Germinal center (tissue), 1 donor: ENCODE measurements around the gene HOXA9.

Experiments used
- DNase-seq: peaks from one replicate; pipeline ENCODE4 v3.0.0; 2012; ENCODE audit warnings: mixed read lengths, low spot score

Gene HOXA9

DNA sequence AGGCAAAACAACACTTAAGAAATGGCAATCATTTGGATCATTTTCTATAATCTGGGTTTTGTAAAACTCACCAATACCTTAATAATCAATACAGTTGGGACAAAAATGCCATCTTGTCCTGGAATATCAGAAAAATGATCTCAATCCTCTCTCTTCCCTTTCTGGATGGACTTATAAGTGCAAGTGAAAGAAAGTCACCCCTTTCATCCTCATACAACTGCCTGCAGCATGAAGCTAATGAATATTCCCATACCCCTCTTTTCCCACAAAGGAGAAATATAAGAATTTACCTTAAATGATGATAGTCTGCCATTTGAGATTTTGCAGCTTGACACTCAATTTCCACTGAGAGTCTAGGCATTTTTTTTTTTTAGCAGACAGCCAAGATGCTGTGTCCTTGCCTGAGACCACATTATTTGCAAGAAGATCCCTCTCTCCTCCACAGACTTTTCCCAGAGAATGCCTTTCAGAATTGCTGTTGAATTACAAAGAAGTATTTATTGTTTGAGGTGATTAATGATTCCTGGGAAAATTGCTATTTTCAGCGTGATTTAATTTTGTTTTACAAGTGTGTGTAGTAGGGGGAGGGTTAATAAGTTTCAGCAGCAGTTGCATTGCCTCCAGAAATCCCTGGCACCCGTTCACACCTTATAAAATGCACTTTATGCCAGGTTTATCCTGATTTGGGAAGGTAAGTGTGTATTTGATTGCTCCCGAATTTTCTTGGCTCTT is 38.6 kb downstream of the HOXA9 start:
- DNase-seq = no peak

- DNase-seq = no peak
These were observed 39.3 kb downstream of the HOXA9 start for GRCh38 chr7:27125986-27126394.

GRCh38 chr7:27124902-27125689 is 40.2 kb downstream of the HOXA9 start:
- no peak for DNase-seq

DNA sequence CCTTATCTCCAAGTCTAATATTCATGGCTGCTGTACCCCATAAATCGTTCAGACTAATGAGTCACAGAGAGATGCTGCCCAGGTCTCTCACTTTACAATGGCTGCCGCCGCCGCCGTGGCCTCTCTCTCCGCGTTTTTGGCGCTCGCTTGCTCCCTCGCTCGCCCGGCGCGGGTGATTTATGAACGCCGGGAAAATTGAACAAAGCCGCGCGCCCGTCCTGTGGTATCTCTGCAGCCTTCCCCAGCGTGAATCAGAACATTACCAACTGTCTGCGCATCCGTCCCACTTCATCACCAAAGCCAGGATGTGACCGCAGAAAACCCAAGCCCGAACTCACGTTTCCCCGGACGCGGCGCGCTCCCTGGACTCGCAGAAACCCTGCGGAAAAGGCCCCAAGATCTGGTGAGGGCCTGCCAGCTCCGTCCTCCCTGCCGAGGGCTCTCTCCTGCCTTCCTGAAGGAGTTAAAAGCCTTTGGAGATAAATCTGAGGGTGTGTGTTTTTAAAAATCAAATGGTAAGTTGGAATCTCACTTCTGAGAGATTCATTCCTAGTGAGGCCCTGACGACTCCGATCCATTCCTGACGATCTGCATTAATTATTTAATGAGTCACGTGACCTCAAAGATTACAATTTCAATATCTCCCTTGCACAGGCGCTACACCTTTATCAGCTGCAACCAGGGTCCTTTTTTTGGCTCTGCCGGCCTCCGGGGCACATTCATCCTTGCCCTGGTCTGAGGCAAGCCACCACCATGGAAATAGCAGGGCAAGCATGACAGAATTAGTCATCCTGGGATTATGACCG is 41.0 kb downstream of the HOXA9 start:
- no peak for DNase-seq

GRCh38 chr7:27123477-27124053 is 41.8 kb downstream of the HOXA9 start:
- no peak for DNase-seq

- DNase-seq = no peak
These were observed 42.3 kb downstream of the HOXA9 start for GRCh38 chr7:27123007-27123476.

GRCh38 chr7:27122077-27122910 is 43.0 kb downstream of the HOXA9 start:
- DNase-seq = no peak

GRCh38 chr7:27121684-27122076 is 43.7 kb downstream of the HOXA9 start:
- DNase-seq = no peak

DNA sequence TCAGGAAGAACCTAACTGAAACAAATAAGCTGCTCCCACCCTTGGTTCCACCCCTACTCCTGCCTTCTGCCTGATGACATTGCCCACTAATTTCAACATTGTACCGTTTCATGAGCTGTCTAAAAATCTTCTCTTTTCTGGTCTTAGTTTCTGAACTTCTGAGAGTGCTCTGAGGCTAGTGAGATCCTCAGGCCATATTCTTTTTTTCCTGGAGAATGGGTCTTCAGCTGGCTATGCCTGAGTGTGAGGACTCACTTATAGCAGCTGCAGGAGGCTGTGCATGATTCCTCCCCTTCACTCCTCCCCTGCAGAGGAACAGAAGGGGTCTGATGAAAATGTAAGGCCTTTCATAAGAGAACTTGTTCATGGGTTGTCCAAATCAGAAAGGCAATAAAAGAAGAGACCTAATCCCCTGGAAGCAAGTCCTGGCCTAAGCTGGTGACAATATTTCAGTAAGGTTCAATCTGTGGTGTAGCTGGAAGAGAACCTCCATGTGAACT is 45.9 kb downstream of the HOXA9 start:
- no peak for DNase-seq

- no peak for DNase-seq
These were observed 46.8 kb downstream of the HOXA9 start for GRCh38 chr7:27118580-27118979.

GRCh38 chr7:27117887-27118491 is 47.3 kb downstream of the HOXA9 start:
- no peak for DNase-seq

- no peak for DNase-seq
These were observed 48.1 kb downstream of the HOXA9 start for GRCh38 chr7:27116962-27117886.

GRCh38 chr7:27116031-27116961 is 49.0 kb downstream of the HOXA9 start:
- DNase-seq = no peak

- DNase-seq = no peak
These were observed 49.9 kb downstream of the HOXA9 start for GRCh38 chr7:27115221-27116026.

- no peak for DNase-seq
These were observed 50.5 kb downstream of the HOXA9 start for GRCh38 chr7:27114881-27115220.

GRCh38 chr7:27113991-27114769 is 51.2 kb downstream of the HOXA9 start:
- DNase-seq = no peak
